ENCODE results near the gene PRKCE. TPM values are rescaled to one million over a fixed set of nuclear protein-coding genes. Genes with fewer than 3 reads are reported as not detected.

PRKCE gene
- total and polyA plus RNA-seq, 2 of the 8 experiments (the other 6 are each of a cell fraction or from before 2014, with no cell fraction given): 0.54 to 2.1 TPM

DNA sequence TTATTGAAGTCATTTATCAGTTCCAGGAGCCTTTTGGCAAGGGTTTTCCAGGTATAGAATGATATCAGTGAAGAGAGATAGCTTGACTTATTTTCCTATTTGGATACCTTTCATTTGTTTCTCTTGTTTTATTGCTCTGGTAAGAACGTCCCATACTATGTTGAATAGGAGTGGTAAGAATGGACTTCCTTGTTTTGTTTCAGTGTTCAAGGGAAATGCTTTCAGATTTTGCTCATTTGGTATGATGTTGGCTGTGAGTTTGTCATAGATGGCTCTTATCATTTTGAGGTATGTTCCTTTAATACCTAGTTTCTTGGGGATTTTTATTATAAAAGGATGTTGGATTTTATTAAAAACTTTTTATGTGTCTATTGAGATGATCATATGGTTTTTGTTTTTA lies 558.6 kb downstream of the PRKCE start:
- Histone ChIP-seq H3K27me3 (replicated peaks in 1 of 4; ENCODE audit: control insufficient read depth in 3 of 4, extremely low read depth in 1 of 4, insufficient read depth in 3 of 4, low read length in 3 of 4) (no peaks in the 10 kb centered on the region), H2AK5ac (ENCODE audit: low read depth, low read length) (no peak overlapping the region), H3K23me2 (ENCODE audit: low read depth, low read length) (no peaks in the 10 kb centered on the region; the same call in 1 of the 2 replicates), H3K9me3 (ENCODE audit: insufficient read depth in 2 of 2, low read depth in 1 of 2, low read length in 1 of 2) (0 out of 4 replicates have a peak, but pooled peaks cover 0 to 11% of the 10 kb centered on the region in 2 experiments), H2BK5ac (ENCODE audit: low read depth, low read length) (no peak overlapping the region), H4K20me1 (replicated peaks in 1 of 2; ENCODE audit: control insufficient read depth in 1 of 2, insufficient read depth in 2 of 2, low read length in 2 of 2) (no peaks in the 10 kb centered on the region), H3K18ac (ENCODE audit: extremely low read depth, low read length) (no peak overlapping the region), H3K79me1 (ENCODE audit: low read depth, low read length) (no peaks in the 10 kb centered on the region), H3K9ac (replicated peaks in 1 of 4; ENCODE audit: extremely low read depth in 1 of 4, low read depth in 3 of 4, low read length in 3 of 4) (no peak overlapping the region), H4K91ac (replicated peaks; ENCODE audit: insufficient read length, low read length) (no peak overlapping the region), H3K4ac (replicated peaks; ENCODE audit: insufficient read length, low read depth, low read length) (no peak overlapping the region), H3K4me2 (ENCODE audit: insufficient read depth in 1 of 2, low read depth in 2 of 2, low read length in 2 of 2) (no peak overlapping the region), H3K4me3 (ENCODE audit: extremely low read depth in 1 of 4, insufficient read depth in 2 of 4, low read depth in 3 of 4, low read length in 4 of 4) (no peak overlapping the region), H4K5ac (ENCODE audit: insufficient read length, low read depth, low read length) (no peak overlapping the region), H2BK15ac (ENCODE audit: low read length) (no peak overlapping the region), H3K4me1 (replicated peaks in 1 of 4; ENCODE audit: control insufficient read depth in 3 of 4, insufficient read depth in 4 of 4, low read length in 3 of 4) (peaks cover 0 to 4% (median 0%) of the 10 kb centered on the region in 4 experiments; a peak in 1 of 7 replicates), H2BK12ac (ENCODE audit: low read depth, low read length) (no peak overlapping the region), H2AFZ (ENCODE audit: low read length) (no peak overlapping the region), H2BK120ac (replicated peaks; ENCODE audit: low read depth, low read length) (no peak overlapping the region), H3K56ac (replicated peaks; ENCODE audit: insufficient read length, low read depth, low read length) (no peak overlapping the region), H2BK20ac (ENCODE audit: low read length) (no peak overlapping the region), H3K36me3 (ENCODE audit: control insufficient read depth in 2 of 4, insufficient read depth in 4 of 4, low read length in 3 of 4) (no peaks in the 10 kb centered on the region), H3K14ac (ENCODE audit: insufficient read length) (no peak overlapping the region), H3K23ac (ENCODE audit: insufficient read length) (no peak overlapping the region), H3K27ac (ENCODE audit: low read depth, low read length) (no peak overlapping the region), H4K8ac (ENCODE audit: extremely low read depth, insufficient read depth, low read length) (no peak overlapping the region), H3K79me2 (ENCODE audit: control insufficient read depth in 1 of 2, insufficient read depth in 2 of 2, low read length in 2 of 2) (no peaks in the 10 kb centered on the region)
- no peak for FAIRE-seq
- POLR2A ChIA-PET (ENCODE audit: partially characterized antibody): no interaction called here
- CTCF ChIA-PET (ENCODE audit: partially characterized antibody): interaction anchor here (1.0 kb wide), 1 partner anchor 9 kb away, joined by 4 read pairs; no protein-coding TSS in a partner anchor
- 80% methylated on average over 1 of the region's 1 CpG; no CpG with 5 or more reads in 1 of the 2 experiments for WGBS, 2 experiments (ENCODE audit: extremely low coverage in 1 of 2, insufficient coverage in 1 of 2, insufficient read length in 1 of 2, insufficient replicate concordance in 2 of 2, low coverage in 1 of 2, low lambda C conversion rate in 2 of 2, missing lambda C conversion rate in 1 of 2)
- TF ChIP-seq TAF1 (IDR thresholded peaks at IDR 0.05; ENCODE audit: low read depth, low read length) (no peak), KDM5A (IDR thresholded peaks at IDR 0.05; ENCODE audit: low read length) (no peak), TBP (IDR thresholded peaks at IDR 0.05; ENCODE audit: low read depth, low read length) (no peak), KDM1A (IDR thresholded peaks at IDR 0.05; ENCODE audit: borderline replicate concordance, low read length) (no peak), ATF3 (IDR thresholded peaks at IDR 0.05; ENCODE audit: insufficient read depth, low read depth, low read length) (no peak), YY1 (IDR thresholded peaks at IDR 0.05; ENCODE audit: low read depth, low read length) (no peak), SAP30 (IDR thresholded peaks at IDR 0.05; ENCODE audit: insufficient read depth, insufficient replicate concordance, low read length) (no peak), POLR2A (IDR thresholded peaks at IDR 0.05; ENCODE audit: control extremely low read depth in 1 of 2, low read depth in 2 of 2, low read length in 2 of 2) (no peak), NRF1 (IDR thresholded peaks at IDR 0.05; ENCODE audit: low read depth, low read length) (no peak), POU5F1 (IDR thresholded peaks at IDR 0.05; ENCODE audit: low read depth, low read length) (no peak)
- no peak for DNase-seq (ENCODE audit: low read depth in 1 of 2, low spot score in 2 of 2)
